PC-9 (cell line): ENCODE results near the gene SRPK2. TPM values are rescaled to one million over a fixed set of nuclear protein-coding genes. Genes with fewer than 3 reads are reported as not detected.

Source experiments
- BruUV-seq: library from RNA; stranded (reverse); fragments of 400-500 nt; replicated peaks from 2 replicates; lab custom pipeline; 2021; lab: Mats Ljungman, UMichigan
- CTCF ChIA-PET: fragments of 300-600 bp; sonication (Branson Sonifier 250); formaldehyde crosslinking; loops from one replicate; lab custom pipeline; 2022; ENCODE audit warnings: antibody characterized with exemption; lab: Charles Lee
- POLR2A ChIA-PET: fragments of 300-600 bp; sonication (Branson Sonifier 250); formaldehyde crosslinking; loops from one replicate; lab custom pipeline; 2022; ENCODE audit warnings: antibody characterized with exemption; ENCODE audit not compliant: unreplicated experiment; lab: Charles Lee
- DNase-seq, 2 experiments: peaks; one replicate each; pipeline versions ENCODE4 v3.0.0 to v3.0.0-alpha.2; 2015 to 2022; ENCODE audit warnings: mixed read lengths in 1 of 2
- H2AFZ ChIP-seq: fragments of 200-600 bp; sonication (generic); 2 replicates; pipeline ENCODE4 v1.8.1; 2017; ENCODE audit warnings: antibody characterized with exemption
- H3F3A ChIP-seq: fragments of 200-600 bp; sonication (generic); 2 replicates; pipeline ENCODE4 v1.8.1; 2017; ENCODE audit warnings: antibody characterized with exemption, mild to moderate bottlenecking, low read depth; ENCODE audit not compliant: insufficient read depth
- H3K27ac ChIP-seq: fragments of 200-600 bp; sonication (generic); 2 replicates; pipeline ENCODE4 v1.6.1; 2016; ENCODE audit warnings: mixed run types
- H3K27me3 ChIP-seq: fragments of 200-600 bp; sonication (generic); 2 replicates; pipeline ENCODE4 v1.6.1; 2016; ENCODE audit warnings: low read depth, mixed run types; ENCODE audit not compliant: insufficient read depth
- H3K36me3 ChIP-seq: fragments of 200-600 bp; sonication (generic); 2 replicates; pipeline ENCODE4 v1.6.1; 2016; ENCODE audit warnings: low read depth, mixed run types
- H3K4me1 ChIP-seq: fragments of 200-600 bp; sonication (generic); replicated peaks from 2 replicates; pipeline ENCODE4 v1.6.1; 2016; ENCODE audit warnings: mixed run types; ENCODE audit not compliant: insufficient read depth
- H3K4me2 ChIP-seq: fragments of 200-600 bp; sonication (generic); 2 replicates; pipeline ENCODE4 v1.6.1; 2017; ENCODE audit warnings: mixed run types
- H3K4me3 ChIP-seq: fragments of 200-600 bp; sonication (generic); 2 replicates; pipeline ENCODE4 v1.6.1; 2016; ENCODE audit warnings: mixed run types
- H3K79me2 ChIP-seq: fragments of 200-600 bp; sonication (generic); 2 replicates; pipeline ENCODE4 v1.6.1; 2017; ENCODE audit warnings: low read depth, mixed run types
- H3K9me2 ChIP-seq: fragments of 200-600 bp; sonication (generic); 2 replicates; pipeline ENCODE4 v1.8.1; 2017; ENCODE audit warnings: mild to moderate bottlenecking; ENCODE audit not compliant: insufficient read depth
- H3K9me3 ChIP-seq: fragments of 200-600 bp; sonication (generic); 2 replicates; pipeline ENCODE4 v1.8.1; 2016; ENCODE audit warnings: low read depth; ENCODE audit not compliant: insufficient read depth
- H4K20me1 ChIP-seq: fragments of 200-600 bp; sonication (generic); 2 replicates; pipeline ENCODE4 v1.8.1; 2017; ENCODE audit not compliant: insufficient read depth
- CTCF ChIP-seq: fragments of 200-600 bp; sonication (generic); conservative IDR thresholded peaks from 2 replicates; pipeline ENCODE4 v1.6.1; 2017; ENCODE audit warnings: mixed run types, antibody characterized with exemption, mild to moderate bottlenecking, moderate library complexity
- EZH2 ChIP-seq: fragments of 200-600 bp; sonication (generic); IDR thresholded peaks from 2 replicates; pipeline ENCODE4 v1.8.0; 2017; ENCODE audit warnings: antibody characterized with exemption, low read depth
- intact Hi-C: fragments of 100-400 bp; cut with micrococcal nuclease; formaldehyde crosslinking; loops from one replicate; pipeline ENCODE4 v1.10.0; 2022; ENCODE audit not compliant: unreplicated experiment
- total RNA-seq: library from RNA; stranded (reverse); gene quantifications from 2 replicates; pipeline ENCODE4 v1.2.3, GENCODE V29; 2021

Gene SRPK2
- total RNA-seq, 1 experiment from 2014 or later, result 60.6 TPM

- no peaks in the 10 kb centered on the region for H3K27me3 ChIP-seq
- H3K27ac ChIP-seq, result no peak overlapping the region
- no peaks in the 10 kb centered on the region; the same call in 1 of the 2 replicates for H4K20me1 ChIP-seq
- H3K4me1 ChIP-seq, result no peaks in the 10 kb centered on the region
- H2AFZ ChIP-seq, result no peak overlapping the region
- no peaks in the 10 kb centered on the region for H3K9me2 ChIP-seq
- H3K4me2 ChIP-seq, result no peak overlapping the region
- CTCF ChIA-PET, result no interaction called here
- H3F3A ChIP-seq, result no peaks in the 10 kb centered on the region
- no peak for DNase-seq
- intact Hi-C loops, result no loop called here
- no peak overlapping the region for H3K4me3 ChIP-seq
- H3K36me3 ChIP-seq, result no peaks in the 10 kb centered on the region
- POLR2A ChIA-PET, result interaction anchor here (0.5 kb wide), 1 partner anchor 304 kb away, joined by 3 read pairs; no protein-coding TSS in a partner anchor
- TF ChIP-seq EZH2, result no peak
- TF ChIP-seq CTCF, result no peak
- BruUV-seq, result no TSS peak
- H3K9me3 ChIP-seq, result no peaks in the 10 kb centered on the region
- peaks cover 21% of the 10 kb centered on the region for H3K79me2 ChIP-seq
Measured at GRCh38 chr7:105322655-105323277, 66.0 kb downstream of the SRPK2 start.

GRCh38 chr7:105321754-105322455 lies 66.8 kb downstream of the SRPK2 start:
- H2AFZ ChIP-seq, result no peak overlapping the region
- no peaks in the 10 kb centered on the region for H3K27me3 ChIP-seq
- DNase-seq, result no peak
- no peaks in the 10 kb centered on the region for H3K36me3 ChIP-seq
- intact Hi-C loops, result no loop called here
- CTCF ChIA-PET, result no interaction called here
- no peaks in the 10 kb centered on the region; the same call in 1 of the 2 replicates for H4K20me1 ChIP-seq
- no peak for TF ChIP-seq CTCF
- TF ChIP-seq EZH2, result no peak
- POLR2A ChIA-PET, result no interaction called here
- no peaks in the 10 kb centered on the region for H3K9me2 ChIP-seq
- no peaks in the 10 kb centered on the region for H3K4me1 ChIP-seq
- H3K4me3 ChIP-seq, result no peak overlapping the region
- H3K27ac ChIP-seq, result no peak overlapping the region
- no TSS peak for BruUV-seq
- H3K9me3 ChIP-seq, result no peaks in the 10 kb centered on the region
- H3F3A ChIP-seq, result no peaks in the 10 kb centered on the region
- no peak overlapping the region for H3K4me2 ChIP-seq
- peaks cover 25% of the 10 kb centered on the region for H3K79me2 ChIP-seq

- DNase-seq, result no peak
- Histone ChIP-seq H3K9me3 (no peaks in the 10 kb centered on the region), H3F3A (no peaks in the 10 kb centered on the region), H3K79me2 (peaks cover 26% of the 10 kb centered on the region), H3K4me1 (no peaks in the 10 kb centered on the region), H3K36me3 (no peaks in the 10 kb centered on the region), H3K27me3 (no peaks in the 10 kb centered on the region), H3K4me2 (no peak overlapping the region), H3K9me2 (no peaks in the 10 kb centered on the region), H3K27ac (no peak overlapping the region), H3K4me3 (no peak overlapping the region), H2AFZ (no peak overlapping the region), H4K20me1 (no peaks in the 10 kb centered on the region; the same call in 1 of the 2 replicates)
- ChIA-PET CTCF (no interaction called here), POLR2A (interaction anchor here (0.6 kb wide), 1 partner anchor 146 kb away, joined by 4 read pairs; no protein-coding TSS in a partner anchor)
- intact Hi-C loops, result no loop called here
- no peak for TF ChIP-seq EZH2
- TF ChIP-seq CTCF, result no peak
- BruUV-seq, result no TSS peak
Measured at GRCh38 chr7:105320896-105321295, 67.8 kb downstream of the SRPK2 start.
